Hepatocyte (in vitro differentiated cells): Measurements from ENCODE around the gene MEGF11.

Experiments
- CTCF ChIP-seq: fragments of 200-600 bp; sonication (generic); IDR thresholded peaks from 2 replicates; pipeline ENCODE4 v1.5.1; 2016; ENCODE audit warnings: antibody characterized with exemption, mild to moderate bottlenecking; ENCODE audit not compliant: poor library complexity
- EZH2 ChIP-seq: fragments of 200-600 bp; sonication (generic); IDR thresholded peaks from 2 replicates; pipeline ENCODE4 v1.6.1; 2016; ENCODE audit warnings: antibody characterized with exemption, mild to moderate bottlenecking, borderline replicate concordance
- EZH2phosphoT487 ChIP-seq: fragments of 200-600 bp; sonication (generic); IDR thresholded peaks from one replicate; pipeline ENCODE4 v1.6.1; 2018; ENCODE audit warnings: antibody characterized with exemption, mild to moderate bottlenecking, low read depth, moderate library complexity; ENCODE audit not compliant: unreplicated experiment, severe bottlenecking

DNA sequence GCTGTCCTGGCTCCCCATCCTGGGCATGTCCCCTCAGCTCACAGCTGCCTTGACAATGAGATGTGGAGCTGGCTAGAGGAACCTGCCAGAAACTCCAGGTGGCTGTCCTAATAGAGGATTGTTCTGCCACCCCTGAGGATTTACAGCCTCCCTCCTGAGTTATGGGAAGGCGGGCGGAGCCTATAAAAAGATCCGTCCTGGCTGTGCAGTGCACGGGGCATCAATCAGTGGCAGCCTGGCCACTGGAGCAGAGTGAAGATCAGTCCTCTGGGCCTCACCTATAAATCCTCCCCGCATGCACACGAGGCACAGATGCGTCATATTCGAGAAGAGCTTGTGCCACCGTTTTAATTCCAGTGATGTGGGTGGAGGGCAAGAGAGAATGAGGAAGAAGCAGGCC lies 90.0 kb downstream of the MEGF11 start:
- TF ChIP-seq CTCF (no peak), EZH2 (no peak), EZH2phosphoT487 (no peak)
